ENCODE data around the gene JAG1.

GRCh38 chr20:10673176-10673841 is 490 bp downstream of the JAG1 start:
- TF ChIP-seq CTCF (IDR thresholded peaks at IDR 0.05) (no peak), EP300 (IDR thresholded peaks at IDR 0.05) (no peak)
